Natural killer cell treated with Interleukin-12 subunit alpha and Interleukin-12 subunit beta and Interleukin-15 and Interleukin-18, amount 100 ng/mL, for 72 hours (primary cell): ENCODE measurements around the gene XRCC4. TPM values are rescaled to one million over a fixed set of nuclear protein-coding genes. Genes with fewer than 3 reads are reported as not detected.
"Not testable (repeated sequence)": the region's sequence is repeated elsewhere in the genome, so short reads cannot be mapped to it uniquely, and the experiment has no call there.

Source experiments
- ATAC-seq, 2 donors: fragments of 150-1000 bp; cut with Tn5 transposase in 1 of 2; sonication (Bioruptor Pico), chemical (Tn5 transposase) in 1 of 2; 2 replicates each; pipeline ENCODE4 v1.10.0; 2021
- DNase-seq: peaks from one replicate; pipeline ENCODE4 v3.0.0; 2022; ENCODE audit warnings: low spot score
- H3K27ac Mint-ChIP-seq, 2 donors: 1 replicate in 1 of 2; 2 replicates in 1 of 2; pipeline ENCODE4 v1.8.0; 2022; ENCODE audit warnings: mixed read lengths in 2 of 2, mild to moderate bottlenecking in 1 of 2, moderate library complexity in 1 of 2
- H3K27me3 Mint-ChIP-seq, 2 donors: 1 replicate in 1 of 2; 2 replicates in 1 of 2; pipeline ENCODE4 v1.8.0; 2022; ENCODE audit warnings: mixed read lengths in 2 of 2
- H3K36me3 Mint-ChIP-seq: one replicate; pipeline ENCODE4 v1.8.0; 2022; ENCODE audit warnings: mixed read lengths
- H3K4me1 Mint-ChIP-seq, 2 donors: 1 replicate in 1 of 2; 2 replicates in 1 of 2; pipeline ENCODE4 v1.8.0; 2022; ENCODE audit warnings: low read depth in 2 of 2, mixed read lengths in 2 of 2, mild to moderate bottlenecking in 1 of 2
- H3K4me3 Mint-ChIP-seq: one replicate; pipeline ENCODE4 v1.8.0; 2022; ENCODE audit warnings: mixed read lengths
- H3K9me3 Mint-ChIP-seq: 2 replicates; pipeline ENCODE4 v1.8.0; 2022; ENCODE audit warnings: mixed read lengths
- total RNA-seq, 2 donors: library from RNA; stranded (reverse); gene quantifications; one replicate each; pipeline ENCODE4 v1.2.3, GENCODE V29; 2022

XRCC4 gene
- total RNA-seq, 2 donors from 2014 or later, result 10.2 to 13.9 TPM

GRCh38 chr5:83151821-83152220 is 74.5 kb downstream of the XRCC4 start:
- no peaks in the 10 kb centered on the region for H3K27me3 Mint-ChIP-seq
- DNase-seq (no peak), ATAC-seq (no peak)
- H3K4me3 Mint-ChIP-seq, result no peak overlapping the region
- peaks cover 0 to 2% of the 10 kb centered on the region in 2 donors for H3K4me1 Mint-ChIP-seq
- no peaks in the 10 kb centered on the region for H3K9me3 Mint-ChIP-seq
- no peak overlapping the region for H3K27ac Mint-ChIP-seq
- H3K36me3 Mint-ChIP-seq, result no peaks in the 10 kb centered on the region

- not testable (repeated sequence) for DNase-seq, H3K27ac Mint-ChIP-seq, H3K36me3 Mint-ChIP-seq, H3K4me1 Mint-ChIP-seq, H3K4me3 Mint-ChIP-seq, H3K9me3 Mint-ChIP-seq, ATAC-seq, H3K27me3 Mint-ChIP-seq
Observed at GRCh38 chr5:83152996-83153395, 75.6 kb downstream of the XRCC4 start.

GRCh38 chr5:83156001-83156400 is 78.7 kb downstream of the XRCC4 start:
- H3K27me3 Mint-ChIP-seq, result no peaks in the 10 kb centered on the region
- no peaks in the 10 kb centered on the region for H3K36me3 Mint-ChIP-seq
- no peak overlapping the region for H3K4me3 Mint-ChIP-seq
- peaks cover 0 to 2% of the 10 kb centered on the region in 2 donors for H3K4me1 Mint-ChIP-seq
- no peak for DNase-seq
- no peaks in the 10 kb centered on the region for H3K9me3 Mint-ChIP-seq
- no peak overlapping the region for H3K27ac Mint-ChIP-seq
- ATAC-seq, result no peak

GRCh38 chr5:83157163-83157562 is 79.8 kb downstream of the XRCC4 start:
- no peaks in the 10 kb centered on the region for H3K27me3 Mint-ChIP-seq
- no peaks in the 10 kb centered on the region for H3K9me3 Mint-ChIP-seq
- H3K27ac Mint-ChIP-seq, result no peak overlapping the region
- H3K4me3 Mint-ChIP-seq, result no peak overlapping the region
- ATAC-seq, result no peak
- H3K4me1 Mint-ChIP-seq, result peaks cover 0 to 2% of the 10 kb centered on the region in 2 donors
- no peak for DNase-seq
- H3K36me3 Mint-ChIP-seq, result no peaks in the 10 kb centered on the region

GRCh38 chr5:83162601-83163000 is 85.3 kb downstream of the XRCC4 start:
- H3K9me3 Mint-ChIP-seq, result no peaks in the 10 kb centered on the region
- DNase-seq, result no peak
- peaks cover 3 to 5% of the 10 kb centered on the region in 2 donors for H3K4me1 Mint-ChIP-seq
- H3K4me3 Mint-ChIP-seq, result no peak overlapping the region
- H3K36me3 Mint-ChIP-seq, result no peaks in the 10 kb centered on the region
- ATAC-seq, result no peak
- no peaks in the 10 kb centered on the region for H3K27me3 Mint-ChIP-seq
- no peak overlapping the region for H3K27ac Mint-ChIP-seq

GRCh38 chr5:83167538-83167937 is 90.2 kb downstream of the XRCC4 start:
- no peak for ATAC-seq
- DNase-seq, result no peak
- Mint-ChIP-seq H3K36me3 (no peaks in the 10 kb centered on the region), H3K4me1 (peaks cover 3 to 6% of the 10 kb centered on the region in 2 donors), H3K27me3 (no peaks in the 10 kb centered on the region), H3K27ac (no peak overlapping the region), H3K4me3 (no peak overlapping the region), H3K9me3 (no peaks in the 10 kb centered on the region)

GRCh38 chr5:83169571-83170337 is 92.4 kb downstream of the XRCC4 start:
- Mint-ChIP-seq H3K27me3 (no peaks in the 10 kb centered on the region), H3K4me1 (peaks cover 3 to 6% of the 10 kb centered on the region in 2 donors), H3K4me3 (no peak overlapping the region), H3K27ac (no peak overlapping the region), H3K9me3 (no peaks in the 10 kb centered on the region), H3K36me3 (no peaks in the 10 kb centered on the region)
- ATAC-seq (no peak), DNase-seq (no peak)

GRCh38 chr5:83172011-83172410 is 94.7 kb downstream of the XRCC4 start:
- DNase-seq (no peak), ATAC-seq (no peak)
- no peak overlapping the region for H3K4me3 Mint-ChIP-seq
- H3K4me1 Mint-ChIP-seq, result peaks cover 0 to 6% of the 10 kb centered on the region in 2 donors
- no peaks in the 10 kb centered on the region for H3K36me3 Mint-ChIP-seq
- H3K9me3 Mint-ChIP-seq, result no peaks in the 10 kb centered on the region
- no peak overlapping the region for H3K27ac Mint-ChIP-seq
- H3K27me3 Mint-ChIP-seq, result no peaks in the 10 kb centered on the region

- H3K27ac Mint-ChIP-seq, result no peak overlapping the region
- DNase-seq, result no peak
- no peaks in the 10 kb centered on the region for H3K27me3 Mint-ChIP-seq
- peaks cover 0 to under 1% of the 10 kb centered on the region in 2 donors for H3K4me1 Mint-ChIP-seq
- H3K4me3 Mint-ChIP-seq, result no peak overlapping the region
- ATAC-seq, result no peak
- H3K36me3 Mint-ChIP-seq, result no peaks in the 10 kb centered on the region
- no peaks in the 10 kb centered on the region for H3K9me3 Mint-ChIP-seq
Observed at GRCh38 chr5:83172655-83173054, 95.3 kb downstream of the XRCC4 start.

GRCh38 chr5:83173826-83174225 is 96.5 kb downstream of the XRCC4 start:
- ATAC-seq (no peak), DNase-seq (no peak)
- no peaks in the 10 kb centered on the region for H3K27me3 Mint-ChIP-seq
- no peaks in the 10 kb centered on the region for H3K4me1 Mint-ChIP-seq
- H3K27ac Mint-ChIP-seq, result no peak overlapping the region
- no peak overlapping the region for H3K4me3 Mint-ChIP-seq
- no peaks in the 10 kb centered on the region for H3K36me3 Mint-ChIP-seq
- H3K9me3 Mint-ChIP-seq, result no peaks in the 10 kb centered on the region

- no peaks in the 10 kb centered on the region for H3K4me1 Mint-ChIP-seq
Observed at GRCh38 chr5:83177803-83178202, 100.5 kb downstream of the XRCC4 start.

GRCh38 chr5:83179966-83180365 is 102.6 kb downstream of the XRCC4 start:
- H3K27me3 Mint-ChIP-seq, result no peaks in the 10 kb centered on the region
- DNase-seq (no peak), ATAC-seq (no peak)
- no peak overlapping the region for H3K4me3 Mint-ChIP-seq
- no peaks in the 10 kb centered on the region for H3K9me3 Mint-ChIP-seq
- H3K36me3 Mint-ChIP-seq, result no peaks in the 10 kb centered on the region
- no peaks in the 10 kb centered on the region for H3K4me1 Mint-ChIP-seq
- no peak overlapping the region for H3K27ac Mint-ChIP-seq

More at GRCh38 chr5:83177803-83178202, 100.5 kb downstream of the XRCC4 start:
- no peaks in the 10 kb centered on the region for H3K27me3 Mint-ChIP-seq
- DNase-seq, result no peak
- no peaks in the 10 kb centered on the region for H3K9me3 Mint-ChIP-seq
- no peak for ATAC-seq
- H3K4me3 Mint-ChIP-seq, result no peak overlapping the region
- no peak overlapping the region for H3K27ac Mint-ChIP-seq
- no peaks in the 10 kb centered on the region for H3K36me3 Mint-ChIP-seq

GRCh38 chr5:83184534-83184933 is 107.2 kb downstream of the XRCC4 start:
- H3K36me3 Mint-ChIP-seq, result no peaks in the 10 kb centered on the region
- H3K4me3 Mint-ChIP-seq, result no peak overlapping the region
- no peak overlapping the region for H3K27ac Mint-ChIP-seq
- ATAC-seq (no peak), DNase-seq (no peak)
- no peaks in the 10 kb centered on the region for H3K9me3 Mint-ChIP-seq
- H3K4me1 Mint-ChIP-seq, result no peaks in the 10 kb centered on the region
- no peaks in the 10 kb centered on the region for H3K27me3 Mint-ChIP-seq

- H3K4me3 Mint-ChIP-seq, result no peak overlapping the region
- ATAC-seq (no peak), DNase-seq (no peak)
- H3K9me3 Mint-ChIP-seq, result no peaks in the 10 kb centered on the region
- no peak overlapping the region for H3K27ac Mint-ChIP-seq
- no peaks in the 10 kb centered on the region for H3K27me3 Mint-ChIP-seq
- H3K4me1 Mint-ChIP-seq, result no peaks in the 10 kb centered on the region
- no peaks in the 10 kb centered on the region for H3K36me3 Mint-ChIP-seq
Observed at GRCh38 chr5:83192947-83193346, 115.6 kb downstream of the XRCC4 start.
